Stomach (tissue), 9 donors: Measurements from ENCODE around the gene SKI. TPM values are rescaled to one million over a fixed set of nuclear protein-coding genes. Genes with fewer than 3 reads are reported as not detected.

Source experiments
- DNase-seq, 2 donors: peaks; one replicate each; pipeline versions ENCODE4 v3.0.0 to v3.0.0-alpha.2; 2013 to 2019
- H3K27ac ChIP-seq, 5 donors: fragments of 200-600 bp in 4 of 5; sonication (generic) in 4 of 5; one replicate each; pipeline ENCODE4 v1.5.1; 2013 to 2019; ENCODE audit warnings: mild to moderate bottlenecking in 1 of 5, moderate library complexity in 1 of 5
- H3K27me3 ChIP-seq, 3 donors: fragments of 200-600 bp; sonication (generic); one replicate each; pipeline ENCODE4 v1.5.1; 2017 to 2019; ENCODE audit warnings: mixed run types in 1 of 3
- H3K36me3 ChIP-seq, 4 donors: fragments of 200-600 bp; sonication (generic); 1 replicate in 3 of 4; 2 replicates in 1 of 4; pipeline ENCODE4 v1.5.1; 2016 to 2019
- H3K4me1 ChIP-seq, 4 donors: fragments of 200-600 bp; sonication (generic); one replicate each; pipeline ENCODE4 v1.5.1; 2016 to 2019
- H3K4me3 ChIP-seq, 4 donors: fragments of 200-600 bp; sonication (generic) in 3 of 4; one replicate each; pipeline ENCODE4 v1.5.1; 2016 to 2019; ENCODE audit warnings: mild to moderate bottlenecking in 1 of 4
- H3K9me3 ChIP-seq, 4 donors: fragments of 200-600 bp; sonication (generic); one replicate each; pipeline ENCODE4 v1.5.1; 2016 to 2019
- CTCF ChIP-seq, 7 experiments: fragments of 450-650 bp in 4 of 7; fragments of 200-600 bp in 3 of 7; sonication (generic) in 3 of 7; IDR thresholded peaks; one replicate each; pipeline ENCODE4 v1.5.1; 2016 to 2019; ENCODE audit warnings: antibody characterized with exemption in 7 of 7, control low read depth in 2 of 7, mild to moderate bottlenecking in 1 of 7
- EP300 ChIP-seq: sonication (generic); formaldehyde crosslinking; IDR thresholded peaks from one replicate; pipeline ENCODE4 v1.6.1; 2017; ENCODE audit warnings: antibody characterized with exemption
- POLR2A ChIP-seq, 4 donors: fragments of 450-650 bp; IDR thresholded peaks; one replicate each; pipeline ENCODE4 v1.6.1; 2016; ENCODE audit warnings: antibody characterized with exemption in 4 of 4, control low read depth in 2 of 4, mild to moderate bottlenecking in 1 of 4, moderate library complexity in 1 of 4
- POLR2AphosphoS5 ChIP-seq, 3 donors: sonication (generic); formaldehyde crosslinking; IDR thresholded peaks; one replicate each; pipeline ENCODE4 v1.6.1; 2016; ENCODE audit warnings: antibody characterized with exemption in 3 of 3
- WGBS, 5 donors: extraction: QIAGEN DNeasy Blood & Tissue Kit in 3 of 5; methylation state at CpG; one replicate each; pipeline versions ENCODE4 v1.1.5 to v1.1.7; 2013 to 2018; 5-methylcytosine and 5-hydroxymethylcytosine counted together
- intact Hi-C: fragments of 100-400 bp; cut with DNase I; formaldehyde crosslinking; loops from one replicate; pipeline ENCODE4 v1.15.1; 2023; ENCODE audit warnings: low total_unique reads
- polyA plus RNA-seq, 3 donors: library from polyadenylated mRNA; stranded (reverse); fragments of 200-250 nt; gene quantifications; one replicate each; pipeline ENCODE4 v1.2.3, GENCODE V29; 2013
- total RNA-seq, 5 donors: library from RNA; depleted of rRNA; stranded (reverse); fragments of >200 nt; gene quantifications; one replicate each; pipeline versions ENCODE4 v1.1.0 to v1.2.3, GENCODE V29; 2014 to 2016
- donor health status: healthy with polysubstance abuse.
- donor health status: Bipolar disorder and iron deficiency.
- donor health status: healthy.

SKI gene
- total and polyA plus RNA-seq, 8 donors = 7.4 to 84.0 (median 21.0) TPM

- intact Hi-C loops = loop anchor here (10.0 kb wide), 1 partner anchor 102 kb away; no protein-coding TSS in a partner anchor
- Histone ChIP-seq H3K27me3 (no peaks in the 10 kb centered on the region), H3K4me3 (no peak overlapping the region), H3K9me3 (no peaks in the 10 kb centered on the region), H3K27ac (peak overlapping the region in 2 of 5 donors; percentile 39 to 44), H3K4me1 (peaks cover 17 to 58% (median 33%) of the 10 kb centered on the region in 4 donors), H3K36me3 (peaks cover 60 to 73% (median 66%) of the 10 kb centered on the region in 4 donors)
- TF ChIP-seq POLR2A (IDR thresholded peaks at IDR 0.05) = no peak
- no peak for DNase-seq
- 84 to 90% (median 89%) methylated on average over 66 to 81 of the region's 81 CpGs for WGBS, 5 donors
These were observed 78.2 kb downstream of the SKI start for GRCh38 chr1:2306151-2306978.

GRCh38 chr1:2307064-2307605 lies 79.0 kb downstream of the SKI start:
- peaks cover 17 to 58% (median 35%) of the 10 kb centered on the region in 4 donors for H3K4me1 ChIP-seq
- no peak overlapping the region for H3K4me3 ChIP-seq
- no peak for TF ChIP-seq POLR2AphosphoS5 (IDR thresholded peaks at IDR 0.05)
- TF ChIP-seq EP300 = no peak
- TF ChIP-seq POLR2A (IDR thresholded peaks at IDR 0.05) = no peak
- TF ChIP-seq CTCF (IDR thresholded peaks at IDR 0.05) = no peak
- intact Hi-C loops = loop anchor here (10.0 kb wide), 1 partner anchor 102 kb away; no protein-coding TSS in a partner anchor
- peaks cover 60 to 71% (median 66%) of the 10 kb centered on the region in 4 donors for H3K36me3 ChIP-seq
- H3K9me3 ChIP-seq = no peaks in the 10 kb centered on the region
- H3K27ac ChIP-seq = peak overlapping the region in 2 of 5 donors; percentile 34 to 37
- no peak for DNase-seq
- whole genome bisulfite sequencing, 5 donors = 94 to 97% (median 95%) methylated on average over 36 to 41 of the region's 41 CpGs
- H3K27me3 ChIP-seq = no peaks in the 10 kb centered on the region

- Histone ChIP-seq H3K4me1 (peaks cover 25 to 58% (median 39%) of the 10 kb centered on the region in 4 donors), H3K27ac (no peak overlapping the region), H3K27me3 (no peaks in the 10 kb centered on the region), H3K4me3 (no peak overlapping the region), H3K36me3 (peaks cover 60 to 63% (median 62%) of the 10 kb centered on the region in 4 donors), H3K9me3 (no peaks in the 10 kb centered on the region)
- TF ChIP-seq POLR2AphosphoS5 (IDR thresholded peaks at IDR 0.05) (no peak), CTCF (IDR thresholded peaks at IDR 0.05) (no peak), POLR2A (IDR thresholded peaks at IDR 0.05) (no peak), EP300 (no peak)
- 78 to 88% (median 85%) methylated on average over 11 to 15 of the region's 15 CpGs for WGBS, 5 donors
- intact Hi-C loops = loop anchor here (10.0 kb wide), 1 partner anchor 103 kb away; no protein-coding TSS in a partner anchor
- DNase-seq = no peak
These were observed 79.9 kb downstream of the SKI start for GRCh38 chr1:2307972-2308371.

GRCh38 chr1:2308844-2309243 lies 80.7 kb downstream of the SKI start:
- WGBS, 5 donors = 92 to 95% (median 94%) methylated on average over 20 of the region's 20 CpGs
- DNase-seq = no peak

More at GRCh38 chr1:2308844-2309243, 80.7 kb downstream of the SKI start:
- no peak for TF ChIP-seq POLR2AphosphoS5 (IDR thresholded peaks at IDR 0.05)
- no peak for TF ChIP-seq POLR2A (IDR thresholded peaks at IDR 0.05)
- no peak for TF ChIP-seq EP300
- no peak for TF ChIP-seq CTCF (IDR thresholded peaks at IDR 0.05)
- Histone ChIP-seq H3K27ac (no peak overlapping the region), H3K36me3 (peaks cover 52 to 54% (median 54%) of the 10 kb centered on the region in 4 donors), H3K27me3 (no peaks in the 10 kb centered on the region), H3K4me1 (peaks cover 34 to 60% (median 45%) of the 10 kb centered on the region in 4 donors), H3K4me3 (no peak overlapping the region), H3K9me3 (no peaks in the 10 kb centered on the region)
- intact Hi-C loops = loop anchor here (10.0 kb wide), 1 partner anchor 104 kb away; no protein-coding TSS in a partner anchor
